ENCODE data around the gene TMOD3.
"Not testable (repeated sequence)": the region's sequence is repeated elsewhere in the genome, so short reads cannot be mapped to it uniquely, and the experiment has no call there.

The TMOD3 gene

GRCh38 chr15:51884517-51885236 is 55.2 kb downstream of the TMOD3 start:
- Mint-ChIP-seq H3K9me3 (no peaks in the 10 kb centered on the region), H3K36me3 (ENCODE audit: low read depth) (peaks cover 51% of the 10 kb centered on the region), H3K27me3 (no peaks in the 10 kb centered on the region), H3K27ac (no peak overlapping the region), H3K4me3 (no peak overlapping the region), H3K4me1 (ENCODE audit: low read depth) (peaks cover 5% of the 10 kb centered on the region)
- intact Hi-C loops (cut with micrococcal nuclease) = no loop called here

GRCh38 chr15:51885758-51886157 is 56.3 kb downstream of the TMOD3 start:
- H3K4me1 Mint-ChIP-seq (ENCODE audit: low read depth); intact Hi-C loops (cut with micrococcal nuclease); H3K27ac Mint-ChIP-seq; H3K4me3 Mint-ChIP-seq; H3K9me3 Mint-ChIP-seq; H3K27me3 Mint-ChIP-seq: not testable (repeated sequence)
- peaks cover 48% of the 10 kb centered on the region for H3K36me3 Mint-ChIP-seq (ENCODE audit: low read depth)

GRCh38 chr15:51887887-51888592 is 58.6 kb downstream of the TMOD3 start:
- H3K36me3 Mint-ChIP-seq (ENCODE audit: low read depth) = peaks cover 65% of the 10 kb centered on the region
- no peaks in the 10 kb centered on the region for H3K27me3 Mint-ChIP-seq
- no peak overlapping the region for H3K27ac Mint-ChIP-seq
- peaks cover 5% of the 10 kb centered on the region for H3K4me1 Mint-ChIP-seq (ENCODE audit: low read depth)
- intact Hi-C loops (cut with micrococcal nuclease) = no loop called here
- no peak overlapping the region for H3K4me3 Mint-ChIP-seq
- no peaks in the 10 kb centered on the region for H3K9me3 Mint-ChIP-seq

- H3K4me3 Mint-ChIP-seq = no peak overlapping the region
- peaks cover 72% of the 10 kb centered on the region for H3K36me3 Mint-ChIP-seq (ENCODE audit: low read depth)
- peaks cover 5% of the 10 kb centered on the region for H3K4me1 Mint-ChIP-seq (ENCODE audit: low read depth)
- H3K27me3 Mint-ChIP-seq = no peaks in the 10 kb centered on the region
- H3K27ac Mint-ChIP-seq = no peak overlapping the region
- H3K9me3 Mint-ChIP-seq = no peaks in the 10 kb centered on the region
- intact Hi-C loops (cut with micrococcal nuclease) = no loop called here
Measured at GRCh38 chr15:51888593-51889195, 59.2 kb downstream of the TMOD3 start.

GRCh38 chr15:51889486-51889885 is 60.0 kb downstream of the TMOD3 start:
- Mint-ChIP-seq H3K27me3 (no peaks in the 10 kb centered on the region), H3K9me3 (no peaks in the 10 kb centered on the region), H3K4me3 (no peak overlapping the region), H3K36me3 (ENCODE audit: low read depth) (peaks cover 77% of the 10 kb centered on the region), H3K4me1 (ENCODE audit: low read depth) (peaks cover 5% of the 10 kb centered on the region), H3K27ac (no peak overlapping the region)
- intact Hi-C loops (cut with micrococcal nuclease) = no loop called here

- Mint-ChIP-seq H3K36me3 (ENCODE audit: low read depth) (peaks cover 100% of the 10 kb centered on the region), H3K4me3 (no peak overlapping the region), H3K4me1 (ENCODE audit: low read depth) (peaks cover 6% of the 10 kb centered on the region), H3K27me3 (no peaks in the 10 kb centered on the region), H3K9me3 (no peaks in the 10 kb centered on the region), H3K27ac (no peak overlapping the region)
- intact Hi-C loops (cut with micrococcal nuclease) = no loop called here
Measured at GRCh38 chr15:51904421-51904820, 75.0 kb downstream of the TMOD3 start.

GRCh38 chr15:51904931-51905330 is 75.5 kb downstream of the TMOD3 start:
- intact Hi-C loops (cut with micrococcal nuclease) = no loop called here
- peaks cover 99% of the 10 kb centered on the region for H3K36me3 Mint-ChIP-seq (ENCODE audit: low read depth)
- no peaks in the 10 kb centered on the region for H3K9me3 Mint-ChIP-seq
- no peaks in the 10 kb centered on the region for H3K27me3 Mint-ChIP-seq
- H3K4me3 Mint-ChIP-seq = no peak overlapping the region
- peaks cover 6% of the 10 kb centered on the region for H3K4me1 Mint-ChIP-seq (ENCODE audit: low read depth)
- no peak overlapping the region for H3K27ac Mint-ChIP-seq

GRCh38 chr15:51907136-51907862 is 77.8 kb downstream of the TMOD3 start:
- H3K9me3 Mint-ChIP-seq = no peaks in the 10 kb centered on the region
- no peak overlapping the region for H3K4me3 Mint-ChIP-seq
- peaks cover 91% of the 10 kb centered on the region for H3K36me3 Mint-ChIP-seq (ENCODE audit: low read depth)
- no peak overlapping the region for H3K27ac Mint-ChIP-seq
- H3K27me3 Mint-ChIP-seq = no peaks in the 10 kb centered on the region
- peaks cover 6% of the 10 kb centered on the region for H3K4me1 Mint-ChIP-seq (ENCODE audit: low read depth)
- intact Hi-C loops (cut with micrococcal nuclease) = no loop called here

GRCh38 chr15:51908316-51908715 is 78.9 kb downstream of the TMOD3 start:
- H3K27me3 Mint-ChIP-seq = no peaks in the 10 kb centered on the region
- intact Hi-C loops (cut with micrococcal nuclease) = no loop called here
- no peak overlapping the region for H3K4me3 Mint-ChIP-seq
- H3K27ac Mint-ChIP-seq = no peak overlapping the region
- H3K4me1 Mint-ChIP-seq (ENCODE audit: low read depth) = peaks cover 6% of the 10 kb centered on the region
- H3K9me3 Mint-ChIP-seq = no peaks in the 10 kb centered on the region
- H3K36me3 Mint-ChIP-seq (ENCODE audit: low read depth) = peaks cover 91% of the 10 kb centered on the region

GRCh38 chr15:51909584-51909983 is 80.1 kb downstream of the TMOD3 start:
- peaks cover 3% of the 10 kb centered on the region for H3K4me1 Mint-ChIP-seq (ENCODE audit: low read depth)
- intact Hi-C loops (cut with micrococcal nuclease) = no loop called here
- H3K27me3 Mint-ChIP-seq = no peaks in the 10 kb centered on the region
- H3K9me3 Mint-ChIP-seq = no peaks in the 10 kb centered on the region
- no peak overlapping the region for H3K27ac Mint-ChIP-seq
- peaks cover 91% of the 10 kb centered on the region for H3K36me3 Mint-ChIP-seq (ENCODE audit: low read depth)
- no peak overlapping the region for H3K4me3 Mint-ChIP-seq

GRCh38 chr15:51912528-51912927 is 83.1 kb downstream of the TMOD3 start:
- H3K4me3 Mint-ChIP-seq = no peak overlapping the region
- intact Hi-C loops (cut with micrococcal nuclease) = loop anchor here (10.0 kb wide), 1 partner anchor 412 kb away; no protein-coding TSS in a partner anchor
- peaks cover 86% of the 10 kb centered on the region for H3K36me3 Mint-ChIP-seq (ENCODE audit: low read depth)
- no peaks in the 10 kb centered on the region for H3K9me3 Mint-ChIP-seq
- H3K4me1 Mint-ChIP-seq (ENCODE audit: low read depth) = no peaks in the 10 kb centered on the region
- H3K27ac Mint-ChIP-seq = no peak overlapping the region
- no peaks in the 10 kb centered on the region for H3K27me3 Mint-ChIP-seq

GRCh38 chr15:51917493-51917892 is 88.0 kb downstream of the TMOD3 start:
- intact Hi-C loops (cut with micrococcal nuclease) = loop anchor here (10.0 kb wide), 1 partner anchor 407 kb away; no protein-coding TSS in a partner anchor
- peak overlapping the region; percentile 62 for H3K27ac Mint-ChIP-seq
- H3K36me3 Mint-ChIP-seq (ENCODE audit: low read depth) = peaks cover 88% of the 10 kb centered on the region
- no peaks in the 10 kb centered on the region for H3K4me1 Mint-ChIP-seq (ENCODE audit: low read depth)
- H3K27me3 Mint-ChIP-seq = no peaks in the 10 kb centered on the region
- H3K4me3 Mint-ChIP-seq = no peak overlapping the region
- no peaks in the 10 kb centered on the region for H3K9me3 Mint-ChIP-seq

- Mint-ChIP-seq H3K4me3 (no peak overlapping the region), H3K27me3 (no peaks in the 10 kb centered on the region), H3K36me3 (ENCODE audit: low read depth) (peaks cover 82% of the 10 kb centered on the region), H3K27ac (no peak overlapping the region), H3K4me1 (ENCODE audit: low read depth) (no peaks in the 10 kb centered on the region), H3K9me3 (no peaks in the 10 kb centered on the region)
- intact Hi-C loops (cut with micrococcal nuclease) = no loop called here
Measured at GRCh38 chr15:51924156-51925068, 95.0 kb downstream of the TMOD3 start.
